ENCODE data around the gene PTGES3L. TPM values are rescaled to one million over a fixed set of nuclear protein-coding genes. Genes with fewer than 3 reads are reported as not detected.

The PTGES3L gene
- polyA plus RNA-seq, 1 of the 3 experiments (the other 2 are of a cell fraction) = 1.4 TPM

DNA sequence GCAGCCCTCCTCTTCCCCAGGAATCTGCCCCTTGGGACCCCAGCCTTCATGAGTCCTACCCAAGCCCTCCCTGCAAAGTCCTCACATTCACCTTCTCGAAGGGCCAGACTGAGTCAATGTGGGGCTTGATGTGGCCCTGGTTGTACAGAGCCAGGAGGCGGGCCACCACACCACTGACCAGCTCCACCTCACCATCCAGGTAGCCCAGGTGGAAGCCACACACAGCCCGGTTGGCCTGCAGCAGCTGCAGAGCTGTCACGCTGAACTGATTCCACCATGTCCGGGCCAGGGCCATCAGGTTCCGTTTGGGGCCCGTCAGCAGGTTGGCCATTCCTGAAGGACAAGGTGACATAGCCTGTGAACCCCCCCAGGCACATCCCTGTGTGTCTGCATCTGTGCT lies 36.3 kb upstream of the PTGES3L start (continued):
- TF ChIP-seq, protein P1, sequence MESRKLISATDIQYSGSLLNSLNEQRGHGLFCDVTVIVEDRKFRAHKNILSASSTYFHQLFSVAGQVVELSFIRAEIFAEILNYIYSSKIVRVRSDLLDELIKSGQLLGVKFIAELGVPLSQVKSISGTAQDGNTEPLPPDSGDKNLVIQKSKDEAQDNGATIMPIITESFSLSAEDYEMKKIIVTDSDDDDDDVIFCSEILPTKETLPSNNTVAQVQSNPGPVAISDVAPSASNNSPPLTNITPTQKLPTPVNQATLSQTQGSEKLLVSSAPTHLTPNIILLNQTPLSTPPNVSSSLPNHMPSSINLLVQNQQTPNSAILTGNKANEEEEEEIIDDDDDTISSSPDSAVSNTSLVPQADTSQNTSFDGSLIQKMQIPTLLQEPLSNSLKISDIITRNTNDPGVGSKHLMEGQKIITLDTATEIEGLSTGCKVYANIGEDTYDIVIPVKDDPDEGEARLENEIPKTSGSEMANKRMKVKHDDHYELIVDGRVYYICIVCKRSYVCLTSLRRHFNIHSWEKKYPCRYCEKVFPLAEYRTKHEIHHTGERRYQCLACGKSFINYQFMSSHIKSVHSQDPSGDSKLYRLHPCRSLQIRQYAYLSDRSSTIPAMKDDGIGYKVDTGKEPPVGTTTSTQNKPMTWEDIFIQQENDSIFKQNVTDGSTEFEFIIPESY (IDR thresholded peaks at IDR 0.05; ENCODE audit: borderline replicate concordance, low read depth) = no peak
- TF ChIP-seq SIN3A (IDR thresholded peaks at IDR 0.05; ENCODE audit: borderline replicate concordance, low read depth, low read length) (no peak), RFX5 (IDR thresholded peaks at IDR 0.05; ENCODE audit: low read length) (no peak), MXI1 (IDR thresholded peaks at IDR 0.05; ENCODE audit: low read depth, low read length) (no peak), RXRA (IDR thresholded peaks at IDR 0.05; ENCODE audit: borderline replicate concordance, low read depth) (no peak), MEF2A (IDR thresholded peaks at IDR 0.05; ENCODE audit: borderline replicate concordance, low read depth) (no peak), TEAD4 (IDR thresholded peaks at IDR 0.05; ENCODE audit: borderline replicate concordance, insufficient read depth) (no peak)
- TF ChIP-seq, protein P2, sequence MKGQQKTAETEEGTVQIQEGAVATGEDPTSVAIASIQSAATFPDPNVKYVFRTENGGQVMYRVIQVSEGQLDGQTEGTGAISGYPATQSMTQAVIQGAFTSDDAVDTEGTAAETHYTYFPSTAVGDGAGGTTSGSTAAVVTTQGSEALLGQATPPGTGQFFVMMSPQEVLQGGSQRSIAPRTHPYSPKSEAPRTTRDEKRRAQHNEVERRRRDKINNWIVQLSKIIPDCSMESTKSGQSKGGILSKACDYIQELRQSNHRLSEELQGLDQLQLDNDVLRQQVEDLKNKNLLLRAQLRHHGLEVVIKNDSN (IDR thresholded peaks at IDR 0.05; ENCODE audit: borderline replicate concordance, low read depth) = no peak
- TF ChIP-seq, protein P3, sequence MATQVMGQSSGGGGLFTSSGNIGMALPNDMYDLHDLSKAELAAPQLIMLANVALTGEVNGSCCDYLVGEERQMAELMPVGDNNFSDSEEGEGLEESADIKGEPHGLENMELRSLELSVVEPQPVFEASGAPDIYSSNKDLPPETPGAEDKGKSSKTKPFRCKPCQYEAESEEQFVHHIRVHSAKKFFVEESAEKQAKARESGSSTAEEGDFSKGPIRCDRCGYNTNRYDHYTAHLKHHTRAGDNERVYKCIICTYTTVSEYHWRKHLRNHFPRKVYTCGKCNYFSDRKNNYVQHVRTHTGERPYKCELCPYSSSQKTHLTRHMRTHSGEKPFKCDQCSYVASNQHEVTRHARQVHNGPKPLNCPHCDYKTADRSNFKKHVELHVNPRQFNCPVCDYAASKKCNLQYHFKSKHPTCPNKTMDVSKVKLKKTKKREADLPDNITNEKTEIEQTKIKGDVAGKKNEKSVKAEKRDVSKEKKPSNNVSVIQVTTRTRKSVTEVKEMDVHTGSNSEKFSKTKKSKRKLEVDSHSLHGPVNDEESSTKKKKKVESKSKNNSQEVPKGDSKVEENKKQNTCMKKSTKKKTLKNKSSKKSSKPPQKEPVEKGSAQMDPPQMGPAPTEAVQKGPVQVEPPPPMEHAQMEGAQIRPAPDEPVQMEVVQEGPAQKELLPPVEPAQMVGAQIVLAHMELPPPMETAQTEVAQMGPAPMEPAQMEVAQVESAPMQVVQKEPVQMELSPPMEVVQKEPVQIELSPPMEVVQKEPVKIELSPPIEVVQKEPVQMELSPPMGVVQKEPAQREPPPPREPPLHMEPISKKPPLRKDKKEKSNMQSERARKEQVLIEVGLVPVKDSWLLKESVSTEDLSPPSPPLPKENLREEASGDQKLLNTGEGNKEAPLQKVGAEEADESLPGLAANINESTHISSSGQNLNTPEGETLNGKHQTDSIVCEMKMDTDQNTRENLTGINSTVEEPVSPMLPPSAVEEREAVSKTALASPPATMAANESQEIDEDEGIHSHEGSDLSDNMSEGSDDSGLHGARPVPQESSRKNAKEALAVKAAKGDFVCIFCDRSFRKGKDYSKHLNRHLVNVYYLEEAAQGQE (IDR thresholded peaks at IDR 0.05; ENCODE audit: low read depth, low read length) = no peak

DNA sequence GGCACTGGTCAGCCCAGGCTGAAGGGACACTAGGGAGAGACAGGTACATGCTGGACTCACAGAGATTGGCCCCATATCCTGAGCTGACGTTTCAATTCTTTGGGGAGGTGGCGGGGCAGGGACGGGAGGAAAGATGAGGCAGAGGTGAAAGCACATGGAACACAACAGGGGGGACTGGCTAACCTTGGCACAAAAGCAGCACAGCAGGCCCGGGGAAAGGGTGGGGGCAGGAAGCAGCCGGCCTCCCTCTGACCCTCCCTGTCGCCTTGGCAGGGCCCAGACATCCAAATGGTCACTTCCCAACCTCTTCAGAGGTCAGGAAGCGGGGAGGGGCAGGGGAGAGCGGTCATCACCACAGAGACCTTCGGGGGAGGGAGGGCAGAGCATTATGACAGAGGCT lies 35.7 kb upstream of the PTGES3L start:
- CTCF ChIA-PET = interaction anchor here (0.8 kb wide), 1 partner anchor 17 kb away, joined by 3 read pairs; no protein-coding TSS in a partner anchor
- WGBS (ENCODE audit: low lambda C conversion rate) = 96% methylated on average over 8 of the region's 9 CpGs
- POLR2A ChIA-PET = interaction anchor here (1.0 kb wide), 1 partner anchor 17 kb away, joined by 3 read pairs; the partner anchor contains the start of gene RPL27
- TF ChIP-seq, protein P3 (IDR thresholded peaks at IDR 0.05; ENCODE audit: low read depth, low read length) = no peak
- TF ChIP-seq, protein P1 (IDR thresholded peaks at IDR 0.05; ENCODE audit: borderline replicate concordance, low read depth) = no peak
- no peak for TF ChIP-seq NRF1 (IDR thresholded peaks at IDR 0.05; ENCODE audit: low read depth, low read length)
- no peak for TF ChIP-seq FOXM1 (IDR thresholded peaks at IDR 0.05; ENCODE audit: low read depth)
- TF ChIP-seq YY1 (IDR thresholded peaks at IDR 0.05; ENCODE audit: low read depth) = no peak
- TF ChIP-seq EZH2phosphoT487 (IDR thresholded peaks at IDR 0.05; ENCODE audit: borderline replicate concordance, low read depth) = no peak
- TF ChIP-seq ELF1 (IDR thresholded peaks at IDR 0.05) = no peak
- TF ChIP-seq, protein P2 (IDR thresholded peaks at IDR 0.05; ENCODE audit: borderline replicate concordance, low read depth) = no peak
- no peak for TF ChIP-seq FOXJ3 (CRISPR knock-in tag; IDR thresholded peaks at IDR 0.05)

More for the DNA sequence above, 35.7 kb upstream of the PTGES3L start:
- no peak overlapping the region for H3K4me2 ChIP-seq
- H3K27me3 ChIP-seq (ENCODE audit: insufficient read depth) = no peaks in the 10 kb centered on the region
- no peak for DNase-seq
- no peaks in the 10 kb centered on the region for H3F3A ChIP-seq (replicated peaks; ENCODE audit: insufficient read depth)
- H3K9me2 ChIP-seq = no peaks in the 10 kb centered on the region
- H3K9me3 ChIP-seq = no peaks in the 10 kb centered on the region
- H3K79me2 ChIP-seq (ENCODE audit: insufficient read depth) = peaks cover 17% of the 10 kb centered on the region
- H3K9ac ChIP-seq = no peak overlapping the region
- H3K36me3 ChIP-seq (replicated peaks in 1 of 2; ENCODE audit: control insufficient read depth in 1 of 2, insufficient read depth in 2 of 2, low read length in 1 of 2) = peaks cover 15 to 29% of the 10 kb centered on the region in 2 experiments
- peaks cover 0 to 25% of the 10 kb centered on the region in 2 experiments; a peak in 2 of 4 replicates for H3K4me1 ChIP-seq (ENCODE audit: control insufficient read depth in 1 of 2, insufficient read depth in 2 of 2, low read depth in 1 of 2, low read length in 1 of 2)
- H3K4me3 ChIP-seq (ENCODE audit: low read depth in 2 of 2, low read length in 1 of 2) = no peak overlapping the region
- 0 out of 2 replicates have a peak, but pooled peaks cover 6% of the 10 kb centered on the region for H4K20me1 ChIP-seq (ENCODE audit: insufficient read depth)
- no peak overlapping the region for H3K27ac ChIP-seq (ENCODE audit: low read depth in 2 of 2, low read length in 1 of 2)
- H2AFZ ChIP-seq (ENCODE audit: low read depth) = no peak overlapping the region
